Subcutaneous adipose tissue (tissue), 4 donors: ENCODE data around the gene CLCA1. TPM values are rescaled to one million over a fixed set of nuclear protein-coding genes. Genes with fewer than 3 reads are reported as not detected.

Experiments
- total RNA-seq, 4 donors: library from RNA; depleted of rRNA; stranded (reverse); fragments of >200 nt; gene quantifications; one replicate each; pipeline ENCODE4 v1.1.0, GENCODE V29; 2016
- TF ChIP-seq, protein P1 (sequence below): fragments of 450-650 bp; IDR thresholded peaks from one replicate; pipeline ENCODE4 v1.5.1; 2016; ENCODE audit warnings: low read depth, mild to moderate bottlenecking, control low read depth, antibody characterized with exemption, moderate library complexity

The CLCA1 gene
- total RNA-seq, 4 donors from 2014 or later: 0.16 to 0.57 (median 0.17) TPM; not detected in 1

DNA sequence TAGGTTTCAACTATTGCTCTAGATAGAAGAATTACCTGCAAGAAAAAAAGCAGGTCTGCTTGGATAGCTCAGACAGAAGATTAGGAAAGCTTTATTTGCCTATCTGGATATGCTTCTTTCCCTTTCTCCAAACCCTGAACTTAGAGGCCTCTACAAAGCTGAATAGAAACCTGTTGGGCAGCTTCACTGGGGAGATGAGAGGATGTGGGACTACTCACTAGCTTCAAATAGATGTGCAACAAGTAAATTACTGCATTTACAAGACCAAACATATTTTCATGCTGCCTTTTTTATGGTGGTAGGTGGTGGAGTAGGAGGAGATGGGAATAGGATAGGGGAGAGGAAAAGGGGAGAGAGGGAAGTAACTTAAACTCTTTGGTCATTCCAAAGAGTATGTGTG is 38.4 kb upstream of the CLCA1 start:
- TF ChIP-seq, protein P1, sequence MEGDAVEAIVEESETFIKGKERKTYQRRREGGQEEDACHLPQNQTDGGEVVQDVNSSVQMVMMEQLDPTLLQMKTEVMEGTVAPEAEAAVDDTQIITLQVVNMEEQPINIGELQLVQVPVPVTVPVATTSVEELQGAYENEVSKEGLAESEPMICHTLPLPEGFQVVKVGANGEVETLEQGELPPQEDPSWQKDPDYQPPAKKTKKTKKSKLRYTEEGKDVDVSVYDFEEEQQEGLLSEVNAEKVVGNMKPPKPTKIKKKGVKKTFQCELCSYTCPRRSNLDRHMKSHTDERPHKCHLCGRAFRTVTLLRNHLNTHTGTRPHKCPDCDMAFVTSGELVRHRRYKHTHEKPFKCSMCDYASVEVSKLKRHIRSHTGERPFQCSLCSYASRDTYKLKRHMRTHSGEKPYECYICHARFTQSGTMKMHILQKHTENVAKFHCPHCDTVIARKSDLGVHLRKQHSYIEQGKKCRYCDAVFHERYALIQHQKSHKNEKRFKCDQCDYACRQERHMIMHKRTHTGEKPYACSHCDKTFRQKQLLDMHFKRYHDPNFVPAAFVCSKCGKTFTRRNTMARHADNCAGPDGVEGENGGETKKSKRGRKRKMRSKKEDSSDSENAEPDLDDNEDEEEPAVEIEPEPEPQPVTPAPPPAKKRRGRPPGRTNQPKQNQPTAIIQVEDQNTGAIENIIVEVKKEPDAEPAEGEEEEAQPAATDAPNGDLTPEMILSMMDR: no peak

DNA sequence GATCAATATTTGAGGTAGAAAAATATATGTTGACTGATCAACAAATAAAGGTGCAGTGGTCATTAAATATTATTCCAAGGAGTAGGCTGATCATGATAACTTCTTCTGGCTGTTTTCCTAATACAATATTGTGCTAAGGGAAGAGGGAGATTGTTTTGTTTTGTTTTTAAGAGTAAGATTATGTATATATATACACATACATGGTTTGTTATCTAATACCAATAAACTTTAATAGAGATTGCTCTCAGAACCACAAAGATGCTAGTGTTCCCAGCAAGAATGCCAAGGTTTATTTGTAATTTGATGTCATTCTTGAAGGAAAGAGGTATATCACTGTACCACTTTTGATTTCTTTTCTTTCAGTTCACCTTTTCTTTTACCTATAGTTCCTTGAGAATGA is 34.7 kb upstream of the CLCA1 start:
- TF ChIP-seq, protein P1: no peak

DNA sequence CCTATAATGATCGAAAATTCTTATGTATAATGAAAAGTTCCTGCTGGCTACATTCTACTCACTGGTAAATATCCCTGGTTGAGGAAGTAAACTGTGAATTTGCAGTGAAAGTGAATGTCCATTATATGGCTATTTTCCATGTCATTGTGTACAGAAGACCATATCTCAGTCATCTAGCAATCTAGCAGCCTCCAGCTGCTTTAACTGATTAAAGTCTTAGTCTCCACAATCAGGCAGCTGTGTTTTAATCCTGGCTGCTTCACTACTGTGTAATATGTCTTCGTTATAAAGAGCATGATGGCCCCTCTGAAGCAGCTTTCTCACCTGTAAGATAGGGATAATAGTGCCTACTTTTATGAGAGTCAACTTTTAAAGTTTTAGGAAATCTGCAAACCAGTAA is 33.4 kb upstream of the CLCA1 start:
- TF ChIP-seq, protein P1: no peak

DNA sequence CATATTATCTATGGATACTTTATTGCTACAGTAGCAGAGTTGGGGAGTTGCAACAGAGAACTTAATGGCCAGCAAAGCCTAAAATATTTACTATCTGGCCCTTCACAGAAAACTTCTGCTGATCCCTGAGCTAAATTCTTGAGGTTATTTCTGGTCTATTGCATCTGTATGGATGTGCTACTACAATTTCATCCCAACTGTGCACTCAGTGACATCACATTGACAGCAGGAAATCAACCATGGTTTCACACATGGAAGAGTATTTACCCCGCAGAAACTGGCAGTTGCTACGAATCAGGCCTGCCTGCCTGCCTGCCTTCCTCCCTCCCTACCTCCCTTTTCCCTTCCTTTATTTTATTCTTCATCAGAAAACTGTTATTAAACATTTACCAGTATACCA is 32.7 kb upstream of the CLCA1 start:
- TF ChIP-seq, protein P1: no peak

DNA sequence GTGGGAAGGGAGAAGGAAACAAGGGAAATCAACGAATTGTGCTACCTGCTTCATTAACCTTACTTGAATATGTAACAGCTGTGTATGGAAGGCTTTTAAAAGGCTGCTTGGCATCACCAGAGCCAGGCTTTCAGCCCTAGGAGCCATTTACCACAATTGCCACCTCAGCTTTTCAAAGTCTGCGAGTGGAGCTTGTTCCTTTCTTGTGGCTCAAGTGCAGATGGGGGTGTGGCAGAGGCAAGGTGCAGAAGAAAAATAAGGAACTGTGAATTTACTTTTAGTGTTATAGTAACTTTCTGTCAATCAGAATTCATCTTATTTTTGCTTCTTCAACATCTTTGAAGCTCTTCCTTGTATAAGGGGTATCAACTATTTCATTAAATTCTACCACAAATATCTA is 27.1 kb upstream of the CLCA1 start:
- TF ChIP-seq, protein P1: no peak

DNA sequence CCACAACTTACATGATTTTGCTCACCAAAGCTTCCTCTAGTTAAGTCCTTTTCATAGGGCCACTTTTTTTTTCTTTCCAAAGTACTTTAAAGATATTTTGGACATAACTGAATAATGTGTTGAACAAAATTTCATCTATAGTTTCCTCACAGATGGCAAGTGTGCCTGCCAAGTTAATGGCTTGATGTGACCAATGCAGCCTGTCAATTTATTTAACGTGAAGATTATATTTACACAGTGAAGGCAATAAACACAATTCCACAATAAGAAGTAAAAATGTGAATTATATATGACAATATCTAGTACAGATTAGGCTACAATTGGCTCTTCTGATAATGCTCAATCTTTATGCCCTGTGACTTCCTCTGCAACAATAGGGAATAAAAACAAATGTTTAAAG is 26.7 kb upstream of the CLCA1 start:
- TF ChIP-seq, protein P1: no peak

DNA sequence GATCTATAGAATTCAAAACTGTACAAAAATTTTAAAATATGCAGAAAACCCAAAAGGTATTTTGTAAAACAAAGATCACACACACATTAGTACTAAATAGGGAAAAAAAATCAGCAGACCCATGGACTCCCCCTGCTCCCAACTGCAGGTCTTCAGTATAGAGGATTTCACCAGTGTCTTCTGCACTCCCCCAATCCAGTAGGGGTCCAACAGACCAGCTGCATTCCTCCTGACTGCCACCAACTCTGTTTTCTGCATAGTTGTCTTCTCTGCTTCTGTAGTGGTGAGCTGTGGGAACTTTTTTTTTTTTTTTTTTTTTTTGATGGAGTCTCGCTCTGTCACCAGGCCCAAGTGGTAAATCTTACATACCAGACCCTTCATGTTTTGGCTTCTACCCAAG is 22.8 kb upstream of the CLCA1 start:
- TF ChIP-seq, protein P1: no peak
